HCT116 (cell line): ENCODE data around the gene FAAP100.

Source experiments
- CEBPB ChIP-seq: IDR thresholded peaks from 2 replicates; pipeline ENCODE4 v1.6.1; 2012; ENCODE audit warnings: low read depth
- EGR1 ChIP-seq: IDR thresholded peaks from 2 replicates; pipeline ENCODE4 v1.6.1; 2012; ENCODE audit warnings: low read depth
- EZH2phosphoT487 ChIP-seq: fragments of 200-600 bp; IDR thresholded peaks from 2 replicates; pipeline ENCODE4 v1.6.1; 2018; ENCODE audit warnings: antibody characterized with exemption, borderline replicate concordance
- POLR2A ChIP-seq: IDR thresholded peaks from 2 replicates; pipeline ENCODE4 v1.7.0; 2011; ENCODE audit warnings: borderline replicate concordance; ENCODE audit not compliant: insufficient read depth, insufficient read length; ENCODE audit errors: extremely low read depth
- TCF7L2 ChIP-seq: IDR thresholded peaks from 2 replicates; pipeline ENCODE4 v1.7.0; 2011; ENCODE audit warnings: borderline replicate concordance, inconsistent platforms; ENCODE audit not compliant: insufficient read depth, insufficient read length; ENCODE audit errors: extremely low read depth
- TF ChIP-seq, protein P1 (sequence below), 3 experiments: fragments of 200-600 bp in 1 of 3; sonication (generic) in 1 of 3; IDR thresholded peaks in 2 of 3; conservative IDR thresholded peaks in 1 of 3; 2 replicates each; pipeline ENCODE4 v1.5.1; 2012 to 2017; ENCODE audit warnings: low read depth in 2 of 3, low read length in 2 of 3, antibody characterized with exemption in 1 of 3, borderline replicate concordance in 1 of 3, control low read depth in 1 of 3, mild to moderate bottlenecking in 1 of 3, mixed read lengths in 1 of 3, mixed run types in 1 of 3, moderate library complexity in 1 of 3; ENCODE audit not compliant: insufficient read depth in 1 of 3
- TF ChIP-seq, protein P2 (sequence below): IDR thresholded peaks from 2 replicates; pipeline ENCODE4 v1.6.1; 2012

DNA sequence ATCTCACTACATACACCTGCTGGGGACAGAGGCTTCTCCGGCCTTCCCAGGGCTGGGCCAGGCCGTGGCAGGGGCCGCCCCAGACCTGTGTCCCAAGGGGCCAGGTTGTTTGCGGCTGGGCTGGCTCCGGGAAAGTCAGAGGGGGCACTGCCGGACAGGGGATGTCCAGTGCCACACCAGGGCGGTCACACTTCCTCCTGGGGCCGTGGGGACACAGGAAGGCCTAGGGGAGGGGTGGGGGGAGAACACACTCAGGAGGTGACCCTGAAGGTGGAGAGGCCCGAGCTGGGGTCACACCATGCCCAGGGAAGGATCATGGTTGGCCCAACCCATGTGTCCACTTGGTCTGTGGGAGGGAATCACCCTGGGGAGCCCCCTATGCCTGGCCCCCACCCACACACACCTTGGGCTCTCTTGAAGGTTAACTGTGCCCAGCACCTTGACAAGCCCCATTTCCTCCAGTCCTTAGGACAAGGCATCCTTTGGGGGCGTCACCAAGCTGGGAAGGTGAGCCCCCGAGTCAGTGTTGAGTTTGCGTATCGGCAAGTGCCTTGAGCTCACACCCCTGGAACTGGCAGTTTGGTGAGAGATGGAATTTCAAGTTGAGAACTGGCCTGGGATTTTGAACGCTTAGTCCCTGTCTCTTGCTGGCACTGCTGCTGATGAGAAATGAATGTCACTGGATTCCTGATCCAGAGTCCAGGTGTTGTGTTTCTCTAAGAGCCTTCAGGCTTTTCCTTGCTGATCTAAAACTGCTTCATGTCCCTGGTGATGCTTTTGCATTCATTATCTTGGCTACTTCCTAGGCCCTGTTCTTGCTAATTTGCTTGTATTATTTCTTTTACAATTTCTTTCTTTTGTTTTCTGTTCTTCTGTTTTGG, 31.9 kb downstream of the FAAP100 start:
- TF ChIP-seq, protein P1, sequence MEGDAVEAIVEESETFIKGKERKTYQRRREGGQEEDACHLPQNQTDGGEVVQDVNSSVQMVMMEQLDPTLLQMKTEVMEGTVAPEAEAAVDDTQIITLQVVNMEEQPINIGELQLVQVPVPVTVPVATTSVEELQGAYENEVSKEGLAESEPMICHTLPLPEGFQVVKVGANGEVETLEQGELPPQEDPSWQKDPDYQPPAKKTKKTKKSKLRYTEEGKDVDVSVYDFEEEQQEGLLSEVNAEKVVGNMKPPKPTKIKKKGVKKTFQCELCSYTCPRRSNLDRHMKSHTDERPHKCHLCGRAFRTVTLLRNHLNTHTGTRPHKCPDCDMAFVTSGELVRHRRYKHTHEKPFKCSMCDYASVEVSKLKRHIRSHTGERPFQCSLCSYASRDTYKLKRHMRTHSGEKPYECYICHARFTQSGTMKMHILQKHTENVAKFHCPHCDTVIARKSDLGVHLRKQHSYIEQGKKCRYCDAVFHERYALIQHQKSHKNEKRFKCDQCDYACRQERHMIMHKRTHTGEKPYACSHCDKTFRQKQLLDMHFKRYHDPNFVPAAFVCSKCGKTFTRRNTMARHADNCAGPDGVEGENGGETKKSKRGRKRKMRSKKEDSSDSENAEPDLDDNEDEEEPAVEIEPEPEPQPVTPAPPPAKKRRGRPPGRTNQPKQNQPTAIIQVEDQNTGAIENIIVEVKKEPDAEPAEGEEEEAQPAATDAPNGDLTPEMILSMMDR (IDR thresholded peaks at IDR 0.05 in 2 of 3, conservative IDR thresholded peaks at IDR 0.05 in 1 of 3; ENCODE audit: borderline replicate concordance in 1 of 3, insufficient read depth in 1 of 3, low read depth in 2 of 3, low read length in 2 of 3), result no peak
- TF ChIP-seq, protein P2, sequence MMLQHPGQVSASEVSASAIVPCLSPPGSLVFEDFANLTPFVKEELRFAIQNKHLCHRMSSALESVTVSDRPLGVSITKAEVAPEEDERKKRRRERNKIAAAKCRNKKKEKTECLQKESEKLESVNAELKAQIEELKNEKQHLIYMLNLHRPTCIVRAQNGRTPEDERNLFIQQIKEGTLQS, result no peak
- no peak for TF ChIP-seq EGR1
- no peak for TF ChIP-seq POLR2A
- TF ChIP-seq EZH2phosphoT487, result no peak
- TF ChIP-seq CEBPB, result no peak
- no peak for TF ChIP-seq TCF7L2
